HUDEP-2 (cell line): ENCODE data around the gene ZNF775.

Experiments
- DNase-seq, 76 experiments: peaks; one replicate each; lab custom pipeline; 2025; ENCODE audit not compliant: unreplicated experiment in 76 of 76; lab: John Stamatoyannopoulos, UW

Gene ZNF775

GRCh38 chr7:150410131-150410530, 31.0 kb downstream of the ZNF775 start:
- DNase-seq = no peak

- DNase-seq = no peak
These were observed 31.7 kb downstream of the ZNF775 start for GRCh38 chr7:150410680-150411346.

GRCh38 chr7:150411606-150412005, 32.5 kb downstream of the ZNF775 start:
- no peak for DNase-seq

- no peak for DNase-seq
These were observed 32.9 kb downstream of the ZNF775 start for GRCh38 chr7:150412016-150412415.

GRCh38 chr7:150412518-150413488, 33.7 kb downstream of the ZNF775 start:
- no peak for DNase-seq

- DNase-seq = no peak
These were observed 34.5 kb downstream of the ZNF775 start for GRCh38 chr7:150413640-150414081.

- DNase-seq = no peak
These were observed 36.3 kb downstream of the ZNF775 start for GRCh38 chr7:150415161-150416153.

GRCh38 chr7:150417239-150417638, 38.1 kb downstream of the ZNF775 start:
- no peak for DNase-seq

GRCh38 chr7:150417863-150418262, 38.7 kb downstream of the ZNF775 start:
- no peak for DNase-seq

- DNase-seq = no peak
These were observed 41.1 kb downstream of the ZNF775 start for GRCh38 chr7:150420242-150420641.

GRCh38 chr7:150420987-150421674, 42.0 kb downstream of the ZNF775 start:
- DNase-seq = peak in 70 of 76 experiments; percentile 12 to 84 (median 64)

GRCh38 chr7:150421831-150422230, 42.7 kb downstream of the ZNF775 start:
- DNase-seq = no peak

- DNase-seq = no peak
These were observed 46.5 kb downstream of the ZNF775 start for GRCh38 chr7:150425670-150426069.

- peak in 2 of 76 experiments; percentile 5 to 6 for DNase-seq
These were observed 49.7 kb downstream of the ZNF775 start for GRCh38 chr7:150428671-150429451.

GRCh38 chr7:150429699-150430098, 50.6 kb downstream of the ZNF775 start:
- DNase-seq = no peak

GRCh38 chr7:150430465-150431085, 51.4 kb downstream of the ZNF775 start:
- DNase-seq = no peak

GRCh38 chr7:150431839-150432658, 52.9 kb downstream of the ZNF775 start:
- DNase-seq = no peak
